ENCODE results near the gene KCNH1.
A peak's percentile ranks its signal among the peaks of the same experiment; 100 is the strongest.
"Not testable (repeated sequence)": the region's sequence is repeated elsewhere in the genome, so short reads cannot be mapped to it uniquely, and the experiment has no call there.

KCNH1 gene

GRCh38 chr1:211089536-211089935 is 44.4 kb downstream of the KCNH1 start:
- H3K4me3 ChIP-seq (ENCODE audit: control insufficient read depth, low read depth, low read length), result no peak overlapping the region
- TF ChIP-seq, protein P1, sequence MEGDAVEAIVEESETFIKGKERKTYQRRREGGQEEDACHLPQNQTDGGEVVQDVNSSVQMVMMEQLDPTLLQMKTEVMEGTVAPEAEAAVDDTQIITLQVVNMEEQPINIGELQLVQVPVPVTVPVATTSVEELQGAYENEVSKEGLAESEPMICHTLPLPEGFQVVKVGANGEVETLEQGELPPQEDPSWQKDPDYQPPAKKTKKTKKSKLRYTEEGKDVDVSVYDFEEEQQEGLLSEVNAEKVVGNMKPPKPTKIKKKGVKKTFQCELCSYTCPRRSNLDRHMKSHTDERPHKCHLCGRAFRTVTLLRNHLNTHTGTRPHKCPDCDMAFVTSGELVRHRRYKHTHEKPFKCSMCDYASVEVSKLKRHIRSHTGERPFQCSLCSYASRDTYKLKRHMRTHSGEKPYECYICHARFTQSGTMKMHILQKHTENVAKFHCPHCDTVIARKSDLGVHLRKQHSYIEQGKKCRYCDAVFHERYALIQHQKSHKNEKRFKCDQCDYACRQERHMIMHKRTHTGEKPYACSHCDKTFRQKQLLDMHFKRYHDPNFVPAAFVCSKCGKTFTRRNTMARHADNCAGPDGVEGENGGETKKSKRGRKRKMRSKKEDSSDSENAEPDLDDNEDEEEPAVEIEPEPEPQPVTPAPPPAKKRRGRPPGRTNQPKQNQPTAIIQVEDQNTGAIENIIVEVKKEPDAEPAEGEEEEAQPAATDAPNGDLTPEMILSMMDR (conservative IDR thresholded peaks at IDR 0.05; ENCODE audit: control insufficient read depth, insufficient read depth, low read depth, low read length), result no peak
- DNase-seq (ENCODE audit: low read depth), result no peak

- H3K4me3 ChIP-seq (ENCODE audit: control insufficient read depth, low read depth, low read length), result no peak overlapping the region
- DNase-seq (ENCODE audit: low read depth), result no peak
- TF ChIP-seq, protein P1 (conservative IDR thresholded peaks at IDR 0.05; ENCODE audit: control insufficient read depth, insufficient read depth, low read depth, low read length), result no peak
Observed at GRCh38 chr1:211088156-211088555, 45.8 kb downstream of the KCNH1 start.

GRCh38 chr1:211082824-211083223 is 51.1 kb downstream of the KCNH1 start:
- no peak for DNase-seq (ENCODE audit: low read depth)
- H3K4me3 ChIP-seq (ENCODE audit: control insufficient read depth, low read depth, low read length), result no peak overlapping the region
- TF ChIP-seq, protein P1 (conservative IDR thresholded peaks at IDR 0.05; ENCODE audit: control insufficient read depth, insufficient read depth, low read depth, low read length), result no peak

DNA sequence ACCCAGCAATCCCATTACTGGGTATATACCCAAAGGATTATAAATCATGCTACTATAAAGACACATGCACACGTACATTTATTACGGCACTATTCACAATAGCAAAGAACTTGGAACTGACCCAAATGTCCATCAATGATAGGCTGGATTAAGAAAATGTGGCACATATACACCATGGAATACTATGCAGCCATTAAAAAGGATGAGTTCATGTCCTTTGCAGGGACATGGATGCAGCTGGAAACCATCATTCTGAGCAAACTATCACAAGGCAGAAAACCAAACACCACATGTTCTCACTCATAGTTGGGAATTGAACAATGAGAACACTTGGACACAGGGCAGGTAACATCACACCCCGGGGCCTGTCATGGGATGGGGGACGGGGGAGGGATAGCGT is 52.5 kb downstream of the KCNH1 start:
- not testable (repeated sequence) for DNase-seq (ENCODE audit: low read depth); H3K4me3 ChIP-seq (ENCODE audit: control insufficient read depth, low read depth, low read length)

DNA sequence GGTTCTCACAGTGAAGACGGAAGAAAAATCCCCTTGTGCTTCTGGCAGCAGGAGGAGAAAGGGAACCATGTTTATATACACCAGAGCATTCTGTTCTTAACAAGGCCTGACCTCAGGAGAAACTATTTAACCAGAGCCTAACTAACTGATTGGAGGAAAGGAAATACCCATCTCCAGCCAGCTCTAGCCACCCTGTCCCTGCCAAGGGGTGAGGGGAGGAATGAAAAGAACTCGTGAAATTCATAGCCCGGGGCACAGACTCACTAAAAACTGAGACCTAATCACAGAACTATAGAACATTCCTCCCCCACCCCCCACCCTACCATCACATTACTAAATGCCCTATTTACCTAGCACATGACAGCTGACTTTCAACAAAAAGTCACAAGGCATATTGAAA is 65.0 kb downstream of the KCNH1 start:
- DNase-seq (ENCODE audit: low read depth), result no peak
- TF ChIP-seq, protein P1 (conservative IDR thresholded peaks at IDR 0.05; ENCODE audit: control insufficient read depth, insufficient read depth, low read depth, low read length), result no peak
- no peak overlapping the region for H3K4me3 ChIP-seq (ENCODE audit: control insufficient read depth, low read depth, low read length)

DNA sequence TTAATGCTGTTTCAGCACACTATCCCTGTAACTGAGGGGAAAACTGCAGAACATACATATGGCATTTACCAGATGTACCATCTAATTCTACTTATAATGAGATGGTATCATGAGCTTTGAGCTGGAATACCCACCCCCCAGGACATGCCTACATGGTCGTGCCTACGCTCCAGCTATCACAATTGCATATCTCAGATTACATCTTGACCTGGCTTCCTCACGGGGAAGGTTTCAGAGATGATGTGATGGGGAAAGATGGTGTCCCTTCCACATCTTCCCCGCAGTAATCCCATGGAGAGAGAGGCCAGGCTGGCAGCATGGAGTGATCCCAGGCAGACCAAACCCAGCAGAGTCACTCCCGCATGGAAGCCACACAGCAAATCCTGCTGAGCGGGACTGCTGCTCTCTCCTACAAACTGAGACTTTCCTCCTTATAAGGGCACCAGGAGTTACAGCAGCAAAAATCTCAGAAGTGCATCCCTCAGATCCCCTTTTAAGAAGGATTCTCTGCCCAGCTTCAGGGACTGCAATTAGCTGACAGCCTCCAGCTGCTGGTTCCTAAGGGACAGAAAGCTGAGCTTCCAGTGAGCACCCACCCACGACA is 67.1 kb downstream of the KCNH1 start:
- H3K4me3 ChIP-seq (ENCODE audit: control insufficient read depth, low read depth, low read length), result no peak overlapping the region
- no peak for DNase-seq (ENCODE audit: low read depth)
- TF ChIP-seq, protein P1 (conservative IDR thresholded peaks at IDR 0.05; ENCODE audit: control insufficient read depth, insufficient read depth, low read depth, low read length), result no peak

- DNase-seq (ENCODE audit: low read depth); H3K4me3 ChIP-seq (ENCODE audit: control insufficient read depth, low read depth, low read length): not testable (repeated sequence)
Observed at GRCh38 chr1:211041838-211042237, 92.1 kb downstream of the KCNH1 start.

GRCh38 chr1:211037095-211037494 is 96.9 kb downstream of the KCNH1 start:
- TF ChIP-seq, protein P1 (conservative IDR thresholded peaks at IDR 0.05; ENCODE audit: control insufficient read depth, insufficient read depth, low read depth, low read length), result no peak
- H3K4me3 ChIP-seq (ENCODE audit: control insufficient read depth, low read depth, low read length), result no peak overlapping the region
- peak; percentile 76 for DNase-seq (ENCODE audit: low read depth)
